Loucy (cell line): ENCODE measurements around the gene UNC13C.

Source experiments
- EZH2phosphoT487 ChIP-seq: fragments of 200-600 bp; IDR thresholded peaks from 2 replicates; pipeline ENCODE4 v1.6.1; 2018; ENCODE audit warnings: antibody characterized with exemption, mild to moderate bottlenecking, moderate library complexity, borderline replicate concordance
- TF ChIP-seq, protein P1 (sequence below): fragments of 200-600 bp; sonication (generic); conservative IDR thresholded peaks from 2 replicates; pipeline ENCODE4 v1.5.1; 2014; ENCODE audit warnings: mild to moderate bottlenecking, antibody characterized with exemption, low read length

DNA sequence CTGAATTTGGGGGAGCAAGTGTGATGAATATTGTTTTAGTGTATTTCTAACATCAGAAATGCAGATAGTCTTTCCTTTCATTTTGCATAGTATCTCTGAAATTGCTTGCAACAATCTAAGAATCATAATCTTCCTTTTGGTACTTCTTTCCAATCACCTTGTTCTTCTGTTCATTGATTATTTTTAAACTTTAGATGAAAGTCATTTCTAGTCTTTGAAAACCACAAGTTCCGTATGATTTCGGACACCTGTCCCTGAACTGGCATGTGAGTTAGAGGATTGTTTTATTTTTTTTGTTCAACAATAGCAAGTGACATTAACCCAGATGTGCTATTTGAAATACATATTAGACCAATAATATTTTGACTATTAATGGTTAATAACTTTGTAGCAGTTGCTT lies 329.7 kb downstream of the UNC13C start:
- TF ChIP-seq, protein P1, sequence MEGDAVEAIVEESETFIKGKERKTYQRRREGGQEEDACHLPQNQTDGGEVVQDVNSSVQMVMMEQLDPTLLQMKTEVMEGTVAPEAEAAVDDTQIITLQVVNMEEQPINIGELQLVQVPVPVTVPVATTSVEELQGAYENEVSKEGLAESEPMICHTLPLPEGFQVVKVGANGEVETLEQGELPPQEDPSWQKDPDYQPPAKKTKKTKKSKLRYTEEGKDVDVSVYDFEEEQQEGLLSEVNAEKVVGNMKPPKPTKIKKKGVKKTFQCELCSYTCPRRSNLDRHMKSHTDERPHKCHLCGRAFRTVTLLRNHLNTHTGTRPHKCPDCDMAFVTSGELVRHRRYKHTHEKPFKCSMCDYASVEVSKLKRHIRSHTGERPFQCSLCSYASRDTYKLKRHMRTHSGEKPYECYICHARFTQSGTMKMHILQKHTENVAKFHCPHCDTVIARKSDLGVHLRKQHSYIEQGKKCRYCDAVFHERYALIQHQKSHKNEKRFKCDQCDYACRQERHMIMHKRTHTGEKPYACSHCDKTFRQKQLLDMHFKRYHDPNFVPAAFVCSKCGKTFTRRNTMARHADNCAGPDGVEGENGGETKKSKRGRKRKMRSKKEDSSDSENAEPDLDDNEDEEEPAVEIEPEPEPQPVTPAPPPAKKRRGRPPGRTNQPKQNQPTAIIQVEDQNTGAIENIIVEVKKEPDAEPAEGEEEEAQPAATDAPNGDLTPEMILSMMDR = no peak
- no peak for TF ChIP-seq EZH2phosphoT487
